H1 (cell line): ENCODE data around the gene UTS2B.

Experiments used
- CTCF ChIP-seq, 3 experiments: IDR thresholded peaks; 1 replicate in 2 of 3; 2 replicates in 1 of 3; pipeline versions ENCODE4 v1.5.1 to v1.6.1; 2011; ENCODE audit warnings: low read length in 3 of 3, mild to moderate bottlenecking in 3 of 3, inconsistent platforms in 2 of 3, low read depth in 1 of 3, moderate library complexity in 1 of 3; ENCODE audit not compliant: insufficient read depth in 1 of 3; ENCODE audit errors: control extremely low read depth in 1 of 3
- EP300 ChIP-seq, 2 experiments: IDR thresholded peaks; 1 replicate in 1 of 2; 2 replicates in 1 of 2; pipeline ENCODE4 v1.6.1; 2011 to 2012; ENCODE audit warnings: low read depth in 2 of 2, low read length in 2 of 2, mild to moderate bottlenecking in 2 of 2, borderline replicate concordance in 1 of 2, inconsistent platforms in 1 of 2, moderate library complexity in 1 of 2
- EZH2 ChIP-seq: fragments of 200-600 bp; sonication (generic); IDR thresholded peaks from 2 replicates; pipeline ENCODE4 v1.7.1; 2012; ENCODE audit warnings: low read depth, mild to moderate bottlenecking, moderate library complexity, low read length, inconsistent platforms; ENCODE audit not compliant: severe bottlenecking
- HDAC6 ChIP-seq: IDR thresholded peaks from one replicate; pipeline ENCODE4 v1.7.1; 2012; ENCODE audit warnings: low read depth, mild to moderate bottlenecking, inconsistent platforms, low read length, moderate library complexity
- JUN ChIP-seq: IDR thresholded peaks from 2 replicates; pipeline ENCODE4 v1.6.1; 2011; ENCODE audit warnings: low read depth, mild to moderate bottlenecking, improper control_type of control experiment, low read length
- POLR2A ChIP-seq, 2 experiments: IDR thresholded peaks; 1 replicate in 1 of 2; 2 replicates in 1 of 2; pipeline ENCODE4 v1.6.1; 2011; ENCODE audit warnings: low read depth in 2 of 2, low read length in 2 of 2, mild to moderate bottlenecking in 2 of 2; ENCODE audit errors: control extremely low read depth in 1 of 2
- POLR2AphosphoS5 ChIP-seq: IDR thresholded peaks from 2 replicates; pipeline ENCODE4 v1.6.1; 2011; ENCODE audit warnings: low read depth, low read length
- RAD21 ChIP-seq, 2 experiments: IDR thresholded peaks in 1 of 2; conservative IDR thresholded peaks in 1 of 2; 2 replicates each; pipeline ENCODE4 v1.6.1; 2011; ENCODE audit warnings: low read depth in 2 of 2, low read length in 2 of 2, improper control_type of control experiment in 1 of 2, inconsistent platforms in 1 of 2, mild to moderate bottlenecking in 1 of 2, moderate library complexity in 1 of 2
- RBBP5 ChIP-seq: IDR thresholded peaks from 2 replicates; pipeline ENCODE4 v1.7.1; 2012; ENCODE audit warnings: low read depth, mild to moderate bottlenecking, inconsistent platforms, low read length, moderate library complexity, borderline replicate concordance
- SP1 ChIP-seq: IDR thresholded peaks from 2 replicates; pipeline ENCODE4 v1.6.1; 2011; ENCODE audit warnings: low read depth, low read length
- TBP ChIP-seq: IDR thresholded peaks from 2 replicates; pipeline ENCODE4 v1.6.1; 2011; ENCODE audit warnings: low read depth, low read length, improper control_type of control experiment
- TEAD4 ChIP-seq: IDR thresholded peaks from 2 replicates; pipeline ENCODE4 v1.6.1; 2012; ENCODE audit warnings: low read depth, low read length, inconsistent platforms, mixed read lengths

- TF ChIP-seq CTCF (IDR thresholded peaks at IDR 0.05; ENCODE audit: control extremely low read depth in 1 of 3, insufficient read depth in 1 of 3, low read depth in 1 of 3, low read length in 3 of 3) (no peak), EP300 (IDR thresholded peaks at IDR 0.05; ENCODE audit: borderline replicate concordance in 1 of 2, low read depth in 2 of 2, low read length in 2 of 2) (no peak), RBBP5 (no peak), TEAD4 (no peak), JUN (no peak), RAD21 (IDR thresholded peaks at IDR 0.05 in 1 of 2, conservative IDR thresholded peaks at IDR 0.05 in 1 of 2; ENCODE audit: low read depth in 2 of 2, low read length in 2 of 2) (no peak), SP1 (no peak), HDAC6 (no peak), POLR2AphosphoS5 (no peak), TBP (no peak), POLR2A (IDR thresholded peaks at IDR 0.05; ENCODE audit: control extremely low read depth in 1 of 2, low read depth in 2 of 2, low read length in 2 of 2) (no peak), EZH2 (no peak)
Measured at GRCh38 chr3:191259486-191259885, 70.8 kb downstream of the UTS2B start.
